Activated CD4-positive, alpha-beta T cell treated with anti-CD3 and anti-CD28 coated beads for 24 hours (primary cell): ENCODE data around the gene SEC22A.
A peak's percentile ranks its signal among the peaks of the same experiment; 100 is the strongest.
"Not testable (repeated sequence)": the region's sequence is repeated elsewhere in the genome, so short reads cannot be mapped to it uniquely, and the experiment has no call there.

Source experiments
- DNase-seq, 2 donors: peaks; one replicate each; pipeline ENCODE4 v3.0.0-alpha.2; 2020; ENCODE audit warnings: low read depth in 2 of 2

SEC22A gene

GRCh38 chr3:123180791-123181190 is 21.0 kb upstream of the SEC22A start:
- DNase-seq: no peak

GRCh38 chr3:123186695-123187094 is 15.0 kb upstream of the SEC22A start:
- DNase-seq: no peak

GRCh38 chr3:123188058-123188457 is 13.7 kb upstream of the SEC22A start:
- no peak for DNase-seq

GRCh38 chr3:123193448-123194101 is 8.2 kb upstream of the SEC22A start:
- DNase-seq: no peak

- DNase-seq: no peak
These were observed 7.2 kb upstream of the SEC22A start for GRCh38 chr3:123194552-123194951.

GRCh38 chr3:123198372-123198771 is 3.4 kb upstream of the SEC22A start:
- DNase-seq: no peak

GRCh38 chr3:123201223-123201556 is 553 bp upstream of the SEC22A start:
- no peak for DNase-seq

- no peak for DNase-seq
These were observed 708 bp downstream of the SEC22A start for GRCh38 chr3:123202451-123202850.

GRCh38 chr3:123218990-123219389 is 17.2 kb downstream of the SEC22A start:
- no peak for DNase-seq

GRCh38 chr3:123221369-123221768 is 19.6 kb downstream of the SEC22A start:
- not testable (repeated sequence) for DNase-seq

- DNase-seq: no peak
These were observed 23.3 kb downstream of the SEC22A start for GRCh38 chr3:123225016-123225415.

GRCh38 chr3:123226549-123226948 is 24.8 kb downstream of the SEC22A start:
- no peak for DNase-seq

GRCh38 chr3:123229145-123229544 is 27.4 kb downstream of the SEC22A start:
- DNase-seq: no peak

- DNase-seq: no peak
These were observed 35.2 kb downstream of the SEC22A start for GRCh38 chr3:123236902-123237301.

GRCh38 chr3:123239186-123239585 is 37.4 kb downstream of the SEC22A start:
- DNase-seq: not testable (repeated sequence)

GRCh38 chr3:123239756-123240155 is 38.0 kb downstream of the SEC22A start:
- DNase-seq: no peak

- DNase-seq: peak in 1 of 2 donors; percentile 0
These were observed 42.4 kb downstream of the SEC22A start for GRCh38 chr3:123244128-123244527.

- no peak for DNase-seq
These were observed 45.1 kb downstream of the SEC22A start for GRCh38 chr3:123246866-123247265.

- no peak for DNase-seq
These were observed 54.5 kb downstream of the SEC22A start for GRCh38 chr3:123256256-123256655.

- DNase-seq: no peak
These were observed 56.6 kb downstream of the SEC22A start for GRCh38 chr3:123258359-123258758.

GRCh38 chr3:123258811-123259420 is 57.2 kb downstream of the SEC22A start:
- DNase-seq: no peak

- DNase-seq: no peak
These were observed 59.9 kb downstream of the SEC22A start for GRCh38 chr3:123261666-123262065.

- no peak for DNase-seq
These were observed 60.5 kb downstream of the SEC22A start for GRCh38 chr3:123262226-123262625.

- no peak for DNase-seq
These were observed 61.1 kb downstream of the SEC22A start for GRCh38 chr3:123262868-123263267.
